ENCODE measurements around the gene ICAM1. TPM values are rescaled to one million over a fixed set of nuclear protein-coding genes. Genes with fewer than 3 reads are reported as not detected.

ICAM1 gene
- total and polyA plus RNA-seq, 2 of the 8 experiments (the other 6 are each of a cell fraction or from before 2014, with no cell fraction given), result 4.0 to 9.4 TPM

- 91% methylated on average over 6 of the region's 6 CpGs; no CpG with 5 or more reads in 1 of the 2 experiments for WGBS, 2 experiments (ENCODE audit: extremely low coverage in 1 of 2, insufficient coverage in 1 of 2, insufficient read length in 1 of 2, insufficient replicate concordance in 2 of 2, low coverage in 1 of 2, low lambda C conversion rate in 2 of 2, missing lambda C conversion rate in 1 of 2)
- Histone ChIP-seq H4K91ac (replicated peaks; ENCODE audit: insufficient read length, low read length) (no peak overlapping the region), H3K9ac (replicated peaks in 1 of 4; ENCODE audit: extremely low read depth in 1 of 4, low read depth in 3 of 4, low read length in 3 of 4) (peak overlapping the region in 1 of 4 experiments; percentile 18; a peak in 1 of 7 replicates), H3K79me1 (ENCODE audit: low read depth, low read length) (peaks cover 11% of the 10 kb centered on the region), H2BK12ac (ENCODE audit: low read depth, low read length) (peak overlapping the region; percentile 39; the same call in 1 of the 2 replicates), H3K56ac (replicated peaks; ENCODE audit: insufficient read length, low read depth, low read length) (no peak overlapping the region), H4K5ac (ENCODE audit: insufficient read length, low read depth, low read length) (no peak overlapping the region), H3K14ac (ENCODE audit: insufficient read length) (no peak overlapping the region), H3K18ac (ENCODE audit: extremely low read depth, low read length) (no peak overlapping the region; the same call in 1 of the 2 replicates), H3K4me2 (ENCODE audit: insufficient read depth in 1 of 2, low read depth in 2 of 2, low read length in 2 of 2) (no peak overlapping the region), H3K4me1 (replicated peaks in 1 of 4; ENCODE audit: control insufficient read depth in 3 of 4, insufficient read depth in 4 of 4, low read length in 3 of 4) (peaks cover 3 to 4% (median 3%) of the 10 kb centered on the region in 4 experiments; a peak in 4 of 7 replicates), H2BK15ac (ENCODE audit: low read length) (no peak overlapping the region), H3K4ac (replicated peaks; ENCODE audit: insufficient read length, low read depth, low read length) (no peak overlapping the region), H3K23ac (ENCODE audit: insufficient read length) (no peak overlapping the region), H2AK5ac (ENCODE audit: low read depth, low read length) (peak overlapping the region; percentile 82; the same call in 1 of the 2 replicates), H2AFZ (ENCODE audit: low read length) (no peak overlapping the region), H3K23me2 (ENCODE audit: low read depth, low read length) (peaks cover 7% of the 10 kb centered on the region; the same call in 1 of the 2 replicates), H2BK20ac (ENCODE audit: low read length) (no peak overlapping the region), H3K36me3 (ENCODE audit: control insufficient read depth in 2 of 4, insufficient read depth in 4 of 4, low read length in 3 of 4) (peaks cover 0 to 3% (median under 1%) of the 10 kb centered on the region in 4 experiments; a peak in 3 of 8 replicates), H3K27ac (ENCODE audit: low read depth, low read length) (peak overlapping the region; percentile 50; the same call in 1 of the 2 replicates), H4K20me1 (replicated peaks in 1 of 2; ENCODE audit: control insufficient read depth in 1 of 2, insufficient read depth in 2 of 2, low read length in 2 of 2) (peaks cover 12% of the 10 kb centered on the region in 2 experiments), H4K8ac (ENCODE audit: extremely low read depth, insufficient read depth, low read length) (no peak overlapping the region), H3K9me3 (ENCODE audit: insufficient read depth in 2 of 2, low read depth in 1 of 2, low read length in 1 of 2) (no peaks in the 10 kb centered on the region), H3K27me3 (replicated peaks in 1 of 4; ENCODE audit: control insufficient read depth in 3 of 4, extremely low read depth in 1 of 4, insufficient read depth in 3 of 4, low read length in 3 of 4) (no peaks in the 10 kb centered on the region), H3K79me2 (ENCODE audit: control insufficient read depth in 1 of 2, insufficient read depth in 2 of 2, low read length in 2 of 2) (peaks cover 0 to 16% of the 10 kb centered on the region in 2 experiments; a peak in 2 of 4 replicates), H2BK5ac (ENCODE audit: low read depth, low read length) (no peak overlapping the region), H2BK120ac (replicated peaks; ENCODE audit: low read depth, low read length) (no peak overlapping the region), H3K4me3 (ENCODE audit: extremely low read depth in 1 of 4, insufficient read depth in 2 of 4, low read depth in 3 of 4, low read length in 4 of 4) (no peak overlapping the region)
- FAIRE-seq (no peak), DNase-seq (ENCODE audit: low read depth in 1 of 2, low spot score in 2 of 2) (no peak)
- ChIA-PET CTCF (ENCODE audit: partially characterized antibody) (interaction anchor here (0.5 to 6.4 kb wide), 7 partner anchors 9 to 1644 kb away, joined by 3 to 59 read pairs (median 3); no protein-coding TSS in a partner anchor), POLR2A (ENCODE audit: partially characterized antibody) (interaction anchor here (0.5 to 2.3 kb wide), 5 partner anchors 11 to 34 kb away, joined by 3 to 6 read pairs (median 3); partner anchors contain the start of gene DNMT1)
- TF ChIP-seq KDM1A (IDR thresholded peaks at IDR 0.05; ENCODE audit: borderline replicate concordance, low read length) (no peak), SP4 (IDR thresholded peaks at IDR 0.05; ENCODE audit: low read length) (no peak), BRCA1 (IDR thresholded peaks at IDR 0.05; ENCODE audit: low read depth, low read length) (no peak), JUN (IDR thresholded peaks at IDR 0.05; ENCODE audit: low read depth, low read length) (no peak), RXRA (IDR thresholded peaks at IDR 0.05; ENCODE audit: insufficient read depth, low read depth, low read length) (no peak), EZH2 (IDR thresholded peaks at IDR 0.05; ENCODE audit: low read depth, low read length, severe bottlenecking) (no peak), CHD1 (IDR thresholded peaks at IDR 0.05; ENCODE audit: low read depth, low read length) (no peak), CREB1 (IDR thresholded peaks at IDR 0.05) (no peak)
These were observed 44.9 kb upstream of the ICAM1 start for GRCh38 chr19:10226021-10226375.

Data from H1 (cell line).